HG03378 (cell line): ENCODE data around the gene ALDH1L1.

Source experiments
- ATAC-seq: cut with Tn5 transposase; IDR thresholded peaks from one replicate; pipeline ENCODE4 v1.9.1; 2021; ENCODE audit warnings: mild to moderate bottlenecking, moderate library complexity; ENCODE audit not compliant: unreplicated experiment

The ALDH1L1 gene

GRCh38 chr3:126124148-126124868 lies 56.1 kb downstream of the ALDH1L1 start:
- ATAC-seq: no peak

GRCh38 chr3:126121632-126122031 lies 58.8 kb downstream of the ALDH1L1 start:
- ATAC-seq: no peak

GRCh38 chr3:126121074-126121473 lies 59.3 kb downstream of the ALDH1L1 start:
- no peak for ATAC-seq

GRCh38 chr3:126119976-126120375 lies 60.4 kb downstream of the ALDH1L1 start:
- ATAC-seq: no peak

GRCh38 chr3:126119008-126119675 lies 61.2 kb downstream of the ALDH1L1 start:
- ATAC-seq: no peak

GRCh38 chr3:126118591-126118990 lies 61.8 kb downstream of the ALDH1L1 start:
- ATAC-seq: no peak

- ATAC-seq: no peak
These were observed 62.6 kb downstream of the ALDH1L1 start for GRCh38 chr3:126117786-126118185.

- ATAC-seq: no peak
These were observed 63.2 kb downstream of the ALDH1L1 start for GRCh38 chr3:126117212-126117611.

GRCh38 chr3:126116526-126116925 lies 63.9 kb downstream of the ALDH1L1 start:
- no peak for ATAC-seq

- ATAC-seq: no peak
These were observed 65.7 kb downstream of the ALDH1L1 start for GRCh38 chr3:126114443-126115386.

- ATAC-seq: no peak
These were observed 66.5 kb downstream of the ALDH1L1 start for GRCh38 chr3:126113733-126114442.

- ATAC-seq: no peak
These were observed 67.2 kb downstream of the ALDH1L1 start for GRCh38 chr3:126113238-126113555.

GRCh38 chr3:126112531-126113237 lies 67.7 kb downstream of the ALDH1L1 start:
- ATAC-seq: no peak

- ATAC-seq: no peak
These were observed 68.6 kb downstream of the ALDH1L1 start for GRCh38 chr3:126111566-126112475.

GRCh38 chr3:126111126-126111551 lies 69.2 kb downstream of the ALDH1L1 start:
- ATAC-seq: no peak

- ATAC-seq: no peak
These were observed 69.8 kb downstream of the ALDH1L1 start for GRCh38 chr3:126110431-126111125.

- ATAC-seq: no peak
These were observed 70.5 kb downstream of the ALDH1L1 start for GRCh38 chr3:126109880-126110235.

- ATAC-seq: no peak
These were observed 71.1 kb downstream of the ALDH1L1 start for GRCh38 chr3:126109146-126109879.
